Pancreas (tissue), 10 donors: ENCODE results near the gene CAPS2. TPM values are rescaled to one million over a fixed set of nuclear protein-coding genes. Genes with fewer than 3 reads are reported as not detected.

Experiments used
- ATAC-seq, 4 donors: fragments of 200-7000 bp; cut with Tn5 transposase; one replicate each; pipeline versions ENCODE4 v1.8.0 to v1.9.1; 2020; ENCODE audit warnings: mild to moderate bottlenecking in 4 of 4, moderate library complexity in 4 of 4
- DNase-seq, 6 donors: peaks; one replicate each; pipeline ENCODE4 v3.0.0-alpha.2; 2020
- FAIRE-seq: peaks from 2 replicates; lab custom pipeline; 2012; peaks lifted over from hg19 to GRCh38; lab: Jason Lieb, UNC
- H3K27ac ChIP-seq, 4 donors: fragments of 200-600 bp; sonication (generic); 1 replicate in 3 of 4; 2 replicates in 1 of 4; pipeline versions ENCODE4 v1.5.0 to v1.8.0; 2020
- H3K27me3 ChIP-seq, 4 donors: fragments of 200-600 bp; one replicate each; pipeline ENCODE4 v1.8.0; 2021
- H3K36me3 ChIP-seq, 3 donors: fragments of 200-600 bp; sonication (generic) in 1 of 3; one replicate each; pipeline versions ENCODE4 v1.5.0 to v1.8.0; 2020 to 2021
- H3K4me1 ChIP-seq, 3 donors: fragments of 200-600 bp; one replicate each; pipeline ENCODE4 v1.8.0; 2021
- H3K4me3 ChIP-seq, 4 donors: fragments of 200-600 bp; sonication (generic) in 2 of 4; one replicate each; pipeline versions ENCODE4 v1.5.0 to v1.8.0; 2020 to 2021
- H3K9me3 ChIP-seq, 4 donors: fragments of 200-600 bp; one replicate each; pipeline ENCODE4 v1.8.0; 2021
- CTCF ChIP-seq, 4 donors: fragments of 200-600 bp; sonication (generic) in 3 of 4; IDR thresholded peaks; one replicate each; pipeline versions ENCODE4 v1.5.0 to v1.8.0; 2021; ENCODE audit warnings: antibody characterized with exemption in 4 of 4
- WGBS, 2 donors: extraction: QIAGEN DNeasy Blood & Tissue Kit; methylation state at CpG; one replicate each; pipeline ENCODE4 v1.1.7; 2013; 5-methylcytosine and 5-hydroxymethylcytosine counted together
- intact Hi-C, 3 donors: fragments of 100-400 bp; cut with DNase I; formaldehyde crosslinking; loops; one replicate each; pipeline versions ENCODE4 v1.11.1 to v1.14.2; 2022
- polyA plus RNA-seq, 2 donors: library from polyadenylated mRNA; stranded (reverse); fragments of 200-250 nt; gene quantifications; one replicate each; pipeline ENCODE4 v1.2.3, GENCODE V29; 2013
- total RNA-seq, 6 donors: library from RNA; stranded (reverse); fragmentation: NEBNext Ultra II Directional in 4 of 6; extraction: Animal tissue kit (Norgen Biotek cat#: 25700) in 4 of 6; gene quantifications; one replicate each; pipeline versions ENCODE4 v1.2.1 to v1.2.4, GENCODE V29; 2021 to 2023
- donor health status: healthy with polysubstance abuse.
- donor health status: DM: no; HTN: no; CAD: no; lungs with moderate emphysema.
- donor health status: DM: no; HTN: no; CAD: no.
- donor health status: control.
- donor health status: control.
- donor health status: Bipolar disorder and iron deficiency.
- donor health status: DM: yes; HTN: yes; CAD: no.
- donor health status: DM: no; HTN: no; CAD: no.
- donor health status: DM: no; HTN: no; CAD: no.
- donor health status: DM: yes; HTN: yes; CAD: no.

Gene CAPS2
- total and polyA plus RNA-seq, 8 donors: 1.7 to 5.7 (median 3.0) TPM

DNA sequence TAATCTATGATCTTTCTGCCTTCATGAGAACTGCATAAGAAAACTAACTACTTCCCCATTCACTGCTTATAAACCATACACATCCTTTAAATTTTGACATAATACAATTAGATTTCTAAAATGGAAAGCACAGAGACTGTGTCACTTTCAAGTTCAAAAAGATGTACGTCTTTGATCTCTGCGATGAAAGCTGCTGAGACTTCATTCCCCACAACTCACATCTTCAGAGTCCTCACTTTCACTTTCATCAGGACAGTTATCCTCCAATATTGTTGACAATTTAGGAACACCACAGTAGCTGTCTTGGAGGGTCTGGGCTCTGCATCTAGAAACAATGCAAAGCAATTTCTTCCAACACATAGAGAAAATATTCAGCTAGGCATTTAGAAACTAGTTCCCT, 72.6 kb downstream of the CAPS2 start:
- H3K27ac ChIP-seq: no peak overlapping the region
- intact Hi-C loops: no loop called here
- H3K36me3 ChIP-seq: no peaks in the 10 kb centered on the region
- H3K27me3 ChIP-seq: no peaks in the 10 kb centered on the region
- H3K9me3 ChIP-seq: no peaks in the 10 kb centered on the region
- H3K4me3 ChIP-seq: no peak overlapping the region
- H3K4me1 ChIP-seq: no peaks in the 10 kb centered on the region
- no peak for DNase-seq
- ATAC-seq: no peak
- no peak for TF ChIP-seq CTCF (IDR thresholded peaks at IDR 0.05)
- 79% methylated on average over 2 of the region's 2 CpGs for WGBS, 2 donors
- no peak for FAIRE-seq

DNA sequence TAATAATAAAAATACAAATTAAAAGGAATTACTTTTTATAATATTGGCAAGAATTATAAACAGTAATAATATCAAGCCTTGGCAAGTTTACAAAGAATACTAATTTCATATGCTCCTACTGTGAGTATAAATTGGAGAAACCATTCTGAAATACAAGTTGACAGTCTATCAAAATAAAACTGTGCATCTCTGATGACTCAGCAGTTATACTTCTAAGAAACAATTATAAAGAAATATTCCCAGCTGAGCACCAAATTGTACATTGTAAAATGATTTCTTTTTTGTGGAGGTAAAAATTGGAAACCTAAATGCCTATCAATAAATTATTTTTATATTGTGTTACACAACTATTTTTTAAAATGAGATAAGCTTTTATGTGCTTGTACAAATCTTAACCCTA, 85.0 kb downstream of the CAPS2 start:
- TF ChIP-seq CTCF (IDR thresholded peaks at IDR 0.05): no peak
- Histone ChIP-seq H3K36me3 (no peaks in the 10 kb centered on the region), H3K27me3 (no peaks in the 10 kb centered on the region), H3K4me3 (no peak overlapping the region), H3K9me3 (no peaks in the 10 kb centered on the region), H3K4me1 (no peaks in the 10 kb centered on the region), H3K27ac (no peak overlapping the region)
- intact Hi-C loops: no loop called here
- FAIRE-seq (no peak), ATAC-seq (no peak), DNase-seq (no peak)

- ATAC-seq (no peak), DNase-seq (no peak), FAIRE-seq (no peak)
- Histone ChIP-seq H3K9me3 (no peaks in the 10 kb centered on the region), H3K36me3 (no peaks in the 10 kb centered on the region), H3K4me1 (no peaks in the 10 kb centered on the region), H3K4me3 (no peak overlapping the region), H3K27me3 (no peaks in the 10 kb centered on the region), H3K27ac (no peak overlapping the region)
- intact Hi-C loops: no loop called here
- no peak for TF ChIP-seq CTCF (IDR thresholded peaks at IDR 0.05)
Observed at GRCh38 chr12:75239987-75240386, 90.1 kb downstream of the CAPS2 start.

GRCh38 chr12:75236206-75236605, 93.9 kb downstream of the CAPS2 start:
- Histone ChIP-seq H3K36me3 (no peaks in the 10 kb centered on the region), H3K4me1 (no peaks in the 10 kb centered on the region), H3K27ac (no peak overlapping the region), H3K9me3 (no peaks in the 10 kb centered on the region), H3K27me3 (no peaks in the 10 kb centered on the region), H3K4me3 (no peak overlapping the region)
- DNase-seq: no peak
- no peak for FAIRE-seq
- no peak for ATAC-seq
- whole genome bisulfite sequencing, 2 donors: 63 to 64% methylated on average over 1 of the region's 1 CpG
- no peak for TF ChIP-seq CTCF (IDR thresholded peaks at IDR 0.05)
- intact Hi-C loops: no loop called here

- intact Hi-C loops: no loop called here
- Histone ChIP-seq H3K27me3 (peaks cover 0 to 3% (median 0%) of the 10 kb centered on the region in 4 donors), H3K27ac (no peak overlapping the region), H3K4me3 (no peak overlapping the region), H3K36me3 (no peaks in the 10 kb centered on the region), H3K9me3 (no peaks in the 10 kb centered on the region), H3K4me1 (no peaks in the 10 kb centered on the region)
- ATAC-seq (no peak), FAIRE-seq (no peak), DNase-seq (no peak)
- no peak for TF ChIP-seq CTCF (IDR thresholded peaks at IDR 0.05)
- WGBS, 2 donors: 45 to 61% methylated on average over 1 of the region's 1 CpG
Observed at GRCh38 chr12:75227132-75227531, 103.0 kb downstream of the CAPS2 start.

Other genes with a start within 250 kb of the CAPS2 start
- under 1 TPM in 3 of 6 donors, not detected in 3; 0.06 to 0.18 (median 0.09) TPM for gene KCNC2, start 120.5 kb downstream of the CAPS2 start, total RNA-seq
- under 1 TPM; 0.08 to 0.19 TPM for gene KCNC2, start 120.5 kb downstream of the CAPS2 start, polyA plus RNA-seq
- not detected for gene GLIPR1L1, start 4.3 kb upstream of the CAPS2 start, total RNA-seq
- gene GLIPR1L1, start 4.3 kb upstream of the CAPS2 start, polyA plus RNA-seq: not detected
- 1 to 10 TPM in 2 of 6 donors, under 1 TPM in 3, not detected in 1; 0.35 to 1.2 (median 0.58) TPM for gene GLIPR1L2, start 60.8 kb upstream of the CAPS2 start, total RNA-seq
- gene GLIPR1L2, start 60.8 kb upstream of the CAPS2 start, polyA plus RNA-seq: under 1 TPM; 0.33 to 0.46 TPM
- gene GLIPR1, start 150.4 kb upstream of the CAPS2 start, total RNA-seq: 10 to 100 TPM in 2 of 6 donors, 1 to 10 TPM in 3, under 1 TPM in 1; 0.79 to 19.1 (median 3.8) TPM
- gene GLIPR1, start 150.4 kb upstream of the CAPS2 start, polyA plus RNA-seq: under 1 TPM; 0.68 TPM
- 10 to 100 TPM; 10.5 to 23.7 (median 19.8) TPM for gene KRR1, start 181.3 kb upstream of the CAPS2 start, total RNA-seq
- gene KRR1, start 181.3 kb upstream of the CAPS2 start, polyA plus RNA-seq: 10 to 100 TPM in 1 of 2 donors, 1 to 10 TPM in 1; 6.8 to 16.0 TPM